H1 (cell line): ENCODE results near the gene KCTD2. TPM values are rescaled to one million over a fixed set of nuclear protein-coding genes. Genes with fewer than 3 reads are reported as not detected.

Source experiments
- CTCF ChIA-PET: fragments of 300-600 bp; sonication (Branson Sonifier 250); formaldehyde crosslinking; loops from one replicate; lab custom pipeline; 2021; ENCODE audit not compliant: partially characterized antibody; lab: Charles Lee
- POLR2A ChIA-PET: fragments of 300-600 bp; sonication (Branson Sonifier 250); formaldehyde crosslinking; loops from one replicate; lab custom pipeline; 2021; ENCODE audit warnings: inconsistent platforms; ENCODE audit not compliant: partially characterized antibody; lab: Charles Lee
- DNase-seq, 2 experiments: peaks; one replicate each; pipeline versions ENCODE4 v3.0.0 to v3.0.0-alpha.2; 2010 to 2022; ENCODE audit warnings: low spot score in 2 of 2, low read depth in 1 of 2, mixed read lengths in 1 of 2
- FAIRE-seq: peaks from 2 replicates; lab custom pipeline; 2011; peaks lifted over from hg19 to GRCh38; lab: Jason Lieb, UNC
- H2AFZ ChIP-seq: 2 replicates; pipeline ENCODE4 v1.8.1; 2012; ENCODE audit warnings: low read length, inconsistent platforms
- H2AK5ac ChIP-seq: 2 replicates; pipeline ENCODE4 v1.6.1; 2013; ENCODE audit warnings: low read depth, low read length
- H2BK120ac ChIP-seq: replicated peaks from 2 replicates; pipeline ENCODE3; 2013; ENCODE audit warnings: low read depth, low read length, inconsistent platforms
- H2BK12ac ChIP-seq: 2 replicates; pipeline ENCODE4 v1.6.1; 2013; ENCODE audit warnings: low read depth, low read length
- H2BK15ac ChIP-seq: 2 replicates; pipeline ENCODE4 v1.6.1; 2013; ENCODE audit warnings: low read length
- H2BK20ac ChIP-seq: 2 replicates; pipeline ENCODE4 v1.6.1; 2013; ENCODE audit warnings: low read length
- H2BK5ac ChIP-seq: 2 replicates; pipeline ENCODE4 v1.6.1; 2013; ENCODE audit warnings: low read depth, low read length
- H3K14ac ChIP-seq: 2 replicates; pipeline ENCODE4 v1.6.1; 2013; ENCODE audit warnings: inconsistent platforms; ENCODE audit not compliant: insufficient read length
- H3K18ac ChIP-seq: 2 replicates; pipeline ENCODE4 v1.6.1; 2013; ENCODE audit warnings: low read length; ENCODE audit errors: extremely low read depth
- H3K23ac ChIP-seq: 2 replicates; pipeline ENCODE4 v1.6.1; 2013; ENCODE audit warnings: inconsistent platforms; ENCODE audit not compliant: insufficient read length
- H3K23me2 ChIP-seq: 2 replicates; pipeline ENCODE4 v1.6.1; 2013; ENCODE audit warnings: low read depth, low read length
- H3K27ac ChIP-seq: 2 replicates; pipeline ENCODE4 v1.6.1; 2011; ENCODE audit warnings: low read depth, low read length, inconsistent platforms
- H3K27me3 ChIP-seq, 4 experiments: replicated peaks in 1 of 4; 1 replicate in 1 of 4; 2 replicates in 3 of 4; pipeline versions ENCODE4 v1.6.1 to v1.8.1; 2011 to 2013; ENCODE audit warnings: low read length in 3 of 4, mild to moderate bottlenecking in 3 of 4, inconsistent platforms in 2 of 4, mixed read lengths in 2 of 4, moderate library complexity in 1 of 4; ENCODE audit not compliant: control insufficient read depth in 3 of 4, insufficient read depth in 3 of 4; ENCODE audit errors: extremely low read depth in 1 of 4
- H3K36me3 ChIP-seq, 4 experiments: 2 replicates each; pipeline versions ENCODE4 v1.6.1 to v1.8.1; 2011 to 2013; ENCODE audit warnings: mild to moderate bottlenecking in 4 of 4, low read length in 3 of 4, moderate library complexity in 2 of 4, control low read depth in 1 of 4, inconsistent platforms in 1 of 4; ENCODE audit not compliant: insufficient read depth in 4 of 4, control insufficient read depth in 2 of 4
- H3K4ac ChIP-seq: replicated peaks from 2 replicates; pipeline ENCODE3; 2013; ENCODE audit warnings: low read length, low read depth, mixed read lengths, inconsistent platforms; ENCODE audit not compliant: insufficient read length
- H3K4me1 ChIP-seq, 4 experiments: replicated peaks in 1 of 4; 1 replicate in 1 of 4; 2 replicates in 3 of 4; pipeline versions ENCODE4 v1.6.1 to v1.8.1; 2011 to 2013; ENCODE audit warnings: low read length in 3 of 4, inconsistent platforms in 2 of 4, mixed read lengths in 1 of 4; ENCODE audit not compliant: insufficient read depth in 4 of 4, control insufficient read depth in 3 of 4
- H3K4me2 ChIP-seq, 2 experiments: 2 replicates each; pipeline versions ENCODE4 v1.6.1 to v1.8.1; 2011 to 2013; ENCODE audit warnings: low read depth in 2 of 2, low read length in 2 of 2, control low read depth in 1 of 2, inconsistent platforms in 1 of 2, mild to moderate bottlenecking in 1 of 2; ENCODE audit not compliant: insufficient read depth in 1 of 2
- H3K4me3 ChIP-seq, 4 experiments: fragments of 200-600, 300-600 bp in 1 of 4; sonication (generic), shearing (Covaris generic), sonication (Bioruptor Twin) in 1 of 4; 2 replicates each; pipeline versions ENCODE4 v1.5.1 to v1.8.1; 2011 to 2016; ENCODE audit warnings: low read length in 4 of 4, low read depth in 3 of 4, control low read depth in 2 of 4, inconsistent platforms in 2 of 4, mild to moderate bottlenecking in 2 of 4, mixed read lengths in 1 of 4, moderate library complexity in 1 of 4; ENCODE audit not compliant: insufficient read depth in 2 of 4; ENCODE audit errors: extremely low read depth in 1 of 4
- H3K56ac ChIP-seq: replicated peaks from 2 replicates; pipeline ENCODE3; 2013; ENCODE audit warnings: low read depth, mild to moderate bottlenecking, mixed read lengths, low read length, inconsistent platforms; ENCODE audit not compliant: insufficient read length
- H3K79me1 ChIP-seq: 2 replicates; pipeline ENCODE4 v1.6.1; 2013; ENCODE audit warnings: low read depth, low read length, control low read depth
- H3K79me2 ChIP-seq, 2 experiments: 2 replicates each; pipeline versions ENCODE4 v1.6.1 to v1.8.1; 2012 to 2013; ENCODE audit warnings: low read length in 2 of 2, mild to moderate bottlenecking in 2 of 2, inconsistent platforms in 1 of 2; ENCODE audit not compliant: insufficient read depth in 2 of 2, control insufficient read depth in 1 of 2
- H3K9ac ChIP-seq, 4 experiments: replicated peaks in 1 of 4; 1 replicate in 1 of 4; 2 replicates in 3 of 4; pipeline versions ENCODE4 v1.6.1 to v1.8.1; 2011 to 2013; ENCODE audit warnings: low read depth in 3 of 4, low read length in 3 of 4, control low read depth in 2 of 4, mild to moderate bottlenecking in 2 of 4, moderate library complexity in 2 of 4, inconsistent platforms in 1 of 4; ENCODE audit errors: extremely low read depth in 1 of 4
- H3K9me3 ChIP-seq, 2 experiments: 2 replicates each; pipeline versions ENCODE4 v1.6.1 to v1.8.1; 2012 to 2013; ENCODE audit warnings: mild to moderate bottlenecking in 2 of 2, moderate library complexity in 2 of 2, control low read depth in 1 of 2, inconsistent platforms in 1 of 2, low read depth in 1 of 2, low read length in 1 of 2, mixed read lengths in 1 of 2; ENCODE audit not compliant: insufficient read depth in 2 of 2
- H4K20me1 ChIP-seq, 2 experiments: replicated peaks in 1 of 2; 2 replicates each; pipeline versions ENCODE3 to v1.8.1; 2011 to 2013; ENCODE audit warnings: inconsistent platforms in 2 of 2, low read length in 2 of 2, mild to moderate bottlenecking in 1 of 2; ENCODE audit not compliant: insufficient read depth in 2 of 2, control insufficient read depth in 1 of 2
- H4K5ac ChIP-seq: 2 replicates; pipeline ENCODE4 v1.6.1; 2013; ENCODE audit warnings: low read length, low read depth, mixed read lengths, inconsistent platforms; ENCODE audit not compliant: insufficient read length
- H4K8ac ChIP-seq: 2 replicates; pipeline ENCODE4 v1.8.0; 2013; ENCODE audit warnings: mild to moderate bottlenecking, moderate library complexity, low read length, inconsistent platforms; ENCODE audit not compliant: insufficient read depth; ENCODE audit errors: extremely low read depth
- H4K91ac ChIP-seq: replicated peaks from 2 replicates; pipeline ENCODE3; 2013; ENCODE audit warnings: low read length, mixed read lengths, inconsistent platforms; ENCODE audit not compliant: insufficient read length
- ASH2L ChIP-seq: fragments of 200-600, 300-600 bp; sonication (generic); IDR thresholded peaks from one replicate; pipeline ENCODE4 v1.7.1; 2017; ENCODE audit warnings: low read length
- BACH1 ChIP-seq: IDR thresholded peaks from 2 replicates; pipeline ENCODE4 v1.6.1; 2012; ENCODE audit warnings: low read length, improper control_type of control experiment
- BCL11A ChIP-seq, 2 experiments: IDR thresholded peaks; one replicate each; pipeline ENCODE4 v1.6.1; 2011; ENCODE audit warnings: low read depth in 2 of 2, low read length in 2 of 2, mild to moderate bottlenecking in 2 of 2
- BRCA1 ChIP-seq: IDR thresholded peaks from 2 replicates; pipeline ENCODE4 v1.6.1; 2012; ENCODE audit warnings: low read depth, low read length, improper control_type of control experiment
- CHD2 ChIP-seq: IDR thresholded peaks from 2 replicates; pipeline ENCODE4 v1.6.1; 2012; ENCODE audit warnings: low read length, improper control_type of control experiment
- GTF2F1 ChIP-seq: IDR thresholded peaks from 2 replicates; pipeline ENCODE4 v1.6.1; 2012; ENCODE audit warnings: low read depth, low read length, improper control_type of control experiment, borderline replicate concordance
- JUN ChIP-seq: IDR thresholded peaks from 2 replicates; pipeline ENCODE4 v1.6.1; 2011; ENCODE audit warnings: low read depth, mild to moderate bottlenecking, improper control_type of control experiment, low read length
- RFX5 ChIP-seq: IDR thresholded peaks from 2 replicates; pipeline ENCODE4 v1.6.1; 2011; ENCODE audit warnings: low read depth, low read length, improper control_type of control experiment, borderline replicate concordance
- SIX5 ChIP-seq: IDR thresholded peaks from 2 replicates; pipeline ENCODE4 v1.6.1; 2011; ENCODE audit warnings: mild to moderate bottlenecking, low read depth, low read length
- SP4 ChIP-seq: IDR thresholded peaks from 2 replicates; pipeline ENCODE4 v1.6.1; 2012; ENCODE audit warnings: low read length, inconsistent platforms
- TAF7 ChIP-seq: optimal IDR thresholded peaks from 2 replicates; pipeline ENCODE3; 2011; ENCODE audit warnings: low read depth, mild to moderate bottlenecking, inconsistent platforms, low read length, moderate library complexity, borderline replicate concordance
- WGBS, 2 experiments: shearing (Covaris generic) in 1 of 2; methylation state at CpG; one replicate each; pipeline versions ENCODE4 v1.1.6 to v1.1.7; 2013 to 2015; ENCODE audit warnings: low lambda C conversion rate in 2 of 2, mixed read lengths in 2 of 2, inconsistent platforms in 1 of 2, low coverage in 1 of 2, missing lambda C conversion rate in 1 of 2; ENCODE audit not compliant: insufficient replicate concordance in 2 of 2, insufficient coverage in 1 of 2, insufficient read length in 1 of 2; ENCODE audit errors: extremely low coverage in 1 of 2, missing lambda C conversion rate in 1 of 2; 5-methylcytosine and 5-hydroxymethylcytosine counted together
- polyA plus RNA-seq, 7 experiments: library from polyadenylated mRNA; depleted of rRNA in 3 of 7; stranded (reverse) in 5 of 7; unstranded in 2 of 7; fragments of >200 nt in 5 of 7; fragments of 200-250 nt in 2 of 7; gene quantifications; 1 replicate in 5 of 7; 2 replicates in 1 of 7; 4 replicates in 1 of 7; pipeline versions ENCODE4 v1.2.1 to v1.2.3, GENCODE V29; 2011 to 2013; ENCODE audit warnings: missing spikeins in 2 of 7, mixed read lengths in 2 of 7
- total RNA-seq: library from RNA; stranded (reverse); fragmentation: NEBNext Ultra II Directional; extraction: Animal tissue kit (Norgen Biotek cat#: 25700); gene quantifications from 2 replicates; pipeline ENCODE4 v1.2.1, GENCODE V29; 2021
- TF ChIP-seq, protein P1 (sequence below), 3 experiments: IDR thresholded peaks; 1 replicate in 2 of 3; 2 replicates in 1 of 3; pipeline versions ENCODE4 v1.5.1 to v1.6.1; 2011; ENCODE audit warnings: low read length in 3 of 3, mild to moderate bottlenecking in 3 of 3, inconsistent platforms in 2 of 3, low read depth in 1 of 3, moderate library complexity in 1 of 3; ENCODE audit not compliant: insufficient read depth in 1 of 3; ENCODE audit errors: control extremely low read depth in 1 of 3

The KCTD2 gene
- total and polyA plus RNA-seq, 2 of the 8 experiments (the other 6 are each of a cell fraction or from before 2014, with no cell fraction given), result 33.7 to 36.8 TPM

DNA sequence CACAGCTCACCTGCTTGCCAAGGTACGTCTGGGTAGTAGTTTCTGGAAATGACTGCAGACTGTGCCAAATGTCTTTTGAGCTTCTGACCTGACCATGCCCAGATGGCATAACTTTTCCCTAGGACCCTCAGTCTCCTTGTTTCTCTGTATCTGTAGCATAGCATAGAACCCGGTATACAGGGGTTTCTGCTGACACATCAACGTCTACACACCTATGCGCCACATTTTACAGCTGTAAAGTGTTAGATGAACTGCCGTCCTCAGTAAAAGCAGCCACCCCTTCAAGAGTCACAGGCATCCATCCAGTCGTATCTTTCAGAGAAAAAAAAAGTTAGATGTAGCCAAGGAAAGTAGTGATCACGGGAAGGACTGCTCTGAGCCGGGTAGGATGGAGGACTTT is 17.4 kb downstream of the KCTD2 start:
- H4K20me1 ChIP-seq, result peaks cover 3 to 10% of the 10 kb centered on the region in 2 experiments
- DNase-seq (no peak), FAIRE-seq (no peak)
- no peak overlapping the region for H3K23ac ChIP-seq
- H3K18ac ChIP-seq, result no peak overlapping the region
- H3K79me2 ChIP-seq, result no peaks in the 10 kb centered on the region
- H4K5ac ChIP-seq, result no peak overlapping the region
- peaks cover 2% of the 10 kb centered on the region; the same call in 1 of the 2 replicates for H3K79me1 ChIP-seq
- H4K8ac ChIP-seq, result no peak overlapping the region
- no peak overlapping the region for H2BK5ac ChIP-seq
- POLR2A ChIA-PET, result interaction anchor here (1.0 to 5.8 kb wide), 4 partner anchors 10 to 43 kb away, joined by 4 to 25 read pairs (median 6); no protein-coding TSS in a partner anchor
- no peak overlapping the region for H2BK15ac ChIP-seq
- H3K27me3 ChIP-seq, result no peaks in the 10 kb centered on the region
- CTCF ChIA-PET, result interaction anchor here (0.6 to 8.1 kb wide), 19 partner anchors 8 to 129 kb away, joined by 3 to 81 read pairs (median 7); no protein-coding TSS in a partner anchor
- no peaks in the 10 kb centered on the region for H3K23me2 ChIP-seq
- no peak overlapping the region for H3K4me3 ChIP-seq
- H2BK120ac ChIP-seq, result no peak overlapping the region
- H3K14ac ChIP-seq, result no peak overlapping the region
- no peak overlapping the region for H2AK5ac ChIP-seq
- H2BK12ac ChIP-seq, result no peak overlapping the region
- no peak overlapping the region for H3K4me2 ChIP-seq
- H3K27ac ChIP-seq, result no peak overlapping the region
- TF ChIP-seq BACH1 (no peak), BCL11A (IDR thresholded peaks at IDR 0.05; ENCODE audit: low read depth in 2 of 2, low read length in 2 of 2) (no peak), JUN (no peak), SP4 (no peak), ASH2L (no peak), GTF2F1 (no peak), RFX5 (no peak), SIX5 (no peak), CHD2 (no peak), TAF7 (no peak), BRCA1 (no peak)
- TF ChIP-seq, protein P1, sequence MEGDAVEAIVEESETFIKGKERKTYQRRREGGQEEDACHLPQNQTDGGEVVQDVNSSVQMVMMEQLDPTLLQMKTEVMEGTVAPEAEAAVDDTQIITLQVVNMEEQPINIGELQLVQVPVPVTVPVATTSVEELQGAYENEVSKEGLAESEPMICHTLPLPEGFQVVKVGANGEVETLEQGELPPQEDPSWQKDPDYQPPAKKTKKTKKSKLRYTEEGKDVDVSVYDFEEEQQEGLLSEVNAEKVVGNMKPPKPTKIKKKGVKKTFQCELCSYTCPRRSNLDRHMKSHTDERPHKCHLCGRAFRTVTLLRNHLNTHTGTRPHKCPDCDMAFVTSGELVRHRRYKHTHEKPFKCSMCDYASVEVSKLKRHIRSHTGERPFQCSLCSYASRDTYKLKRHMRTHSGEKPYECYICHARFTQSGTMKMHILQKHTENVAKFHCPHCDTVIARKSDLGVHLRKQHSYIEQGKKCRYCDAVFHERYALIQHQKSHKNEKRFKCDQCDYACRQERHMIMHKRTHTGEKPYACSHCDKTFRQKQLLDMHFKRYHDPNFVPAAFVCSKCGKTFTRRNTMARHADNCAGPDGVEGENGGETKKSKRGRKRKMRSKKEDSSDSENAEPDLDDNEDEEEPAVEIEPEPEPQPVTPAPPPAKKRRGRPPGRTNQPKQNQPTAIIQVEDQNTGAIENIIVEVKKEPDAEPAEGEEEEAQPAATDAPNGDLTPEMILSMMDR (IDR thresholded peaks at IDR 0.05; ENCODE audit: control extremely low read depth in 1 of 3, insufficient read depth in 1 of 3, low read depth in 1 of 3, low read length in 3 of 3), result no peak
- TF ChIP-seq, all 59 proteins: peak for 0
- Histone ChIP-seq H3K36me3 (peaks cover 20 to 51% (median 42%) of the 10 kb centered on the region in 4 experiments), H2AFZ (no peak overlapping the region), H3K4ac (no peak overlapping the region), H4K91ac (no peak overlapping the region), H3K9ac (no peak overlapping the region), H2BK20ac (no peak overlapping the region), H3K4me1 (no peaks in the 10 kb centered on the region; a peak in 1 of 7 replicates), H3K9me3 (no peaks in the 10 kb centered on the region), H3K56ac (no peak overlapping the region)
- 91% methylated on average over 8 of the region's 8 CpGs; no CpG with 5 or more reads in 1 of the 2 experiments for WGBS, 2 experiments
